ENCODE results near the gene CCDC107. TPM values are rescaled to one million over a fixed set of nuclear protein-coding genes. Genes with fewer than 3 reads are reported as not detected.

The CCDC107 gene
- total RNA-seq, 5 donors from 2014 or later (not counting 1 experiment from before 2014, with no cell fraction given) = 17.7 to 29.8 (median 27.5) TPM

DNA sequence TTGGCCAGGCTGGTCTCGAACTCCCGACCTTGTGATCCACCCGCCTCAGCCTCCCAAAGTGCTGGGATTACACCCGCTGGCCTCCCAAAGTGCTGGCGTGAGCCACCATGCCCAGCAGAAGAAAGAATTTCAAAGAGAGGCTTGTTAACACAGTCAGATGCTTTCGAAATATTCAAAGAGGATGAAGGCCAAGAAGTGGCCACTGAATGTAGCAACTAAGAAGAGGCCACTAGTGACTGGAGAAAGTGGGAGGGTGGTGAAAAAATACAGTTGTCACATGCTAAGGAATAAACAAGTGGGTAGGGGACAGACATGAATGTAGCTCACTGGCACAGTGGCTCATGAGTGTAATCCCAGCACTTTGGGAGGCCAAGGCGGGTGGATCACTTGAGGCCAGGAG, 44.6 kb downstream of the CCDC107 start:
- WGBS (ENCODE audit: insufficient coverage) = 100% methylated on average over 7 of the region's 7 CpGs
- DNase-seq (no peak), ATAC-seq (replicated peaks in 1 of 4) (no peak)
- no peaks in the 10 kb centered on the region for H3K9me3 ChIP-seq
- H3K4me1 ChIP-seq (ENCODE audit: control insufficient read depth in 1 of 2, extremely low read depth in 1 of 2, insufficient read depth in 2 of 2, low read length in 2 of 2) = no peaks in the 10 kb centered on the region
- Mint-ChIP-seq H3K4me1 (peaks cover 0 to 4% (median 0%) of the 10 kb centered on the region in 3 donors), H3K27ac (no peak overlapping the region), H3K27me3 (no peaks in the 10 kb centered on the region), H3K36me3 (peaks cover 49% of the 10 kb centered on the region), H3K4me3 (no peak overlapping the region), H3K9me3 (no peaks in the 10 kb centered on the region)
- H3K27me3 ChIP-seq (replicated peaks in 1 of 2; ENCODE audit: control insufficient read depth in 2 of 2, extremely low read depth in 1 of 2, insufficient read depth in 2 of 2, low read length in 1 of 2) = no peaks in the 10 kb centered on the region
- ChIA-PET CTCF (interaction anchor here in 1 of 2 donors (0.6 kb wide), 1 partner anchor 633 kb away, joined by 4 read pairs; no protein-coding TSS in a partner anchor), POLR2A (no interaction called here)
- H3K27ac ChIP-seq (ENCODE audit: low read length) = no peak overlapping the region
- H3K4me3 ChIP-seq (ENCODE audit: control insufficient read depth in 1 of 2, extremely low read depth in 1 of 2, low read length in 1 of 2) = no peak overlapping the region
- peaks cover 55 to 100% of the 10 kb centered on the region in 2 donors for H3K36me3 ChIP-seq (ENCODE audit: control insufficient read depth in 2 of 2, extremely low read depth in 1 of 2, insufficient read depth in 1 of 2, low read length in 1 of 2)

GRCh38 chr9:35703906-35704672, 46.0 kb downstream of the CCDC107 start:
- Mint-ChIP-seq H3K4me1 (peaks cover 0 to 4% (median 0%) of the 10 kb centered on the region in 3 donors), H3K4me3 (no peak overlapping the region), H3K36me3 (peaks cover 51% of the 10 kb centered on the region), H3K27me3 (no peaks in the 10 kb centered on the region), H3K9me3 (no peaks in the 10 kb centered on the region), H3K27ac (no peak overlapping the region)
- no peaks in the 10 kb centered on the region for H3K4me1 ChIP-seq (ENCODE audit: control insufficient read depth in 1 of 2, extremely low read depth in 1 of 2, insufficient read depth in 2 of 2, low read length in 2 of 2)
- H3K9me3 ChIP-seq = no peaks in the 10 kb centered on the region
- H3K27ac ChIP-seq (ENCODE audit: low read length) = no peak overlapping the region
- peaks cover 45 to 100% of the 10 kb centered on the region in 2 donors for H3K36me3 ChIP-seq (ENCODE audit: control insufficient read depth in 2 of 2, extremely low read depth in 1 of 2, insufficient read depth in 1 of 2, low read length in 1 of 2)
- ATAC-seq (replicated peaks in 1 of 4) = no peak
- ChIA-PET POLR2A (no interaction called here), CTCF (no interaction called here)
- 97% methylated on average over 26 of the region's 26 CpGs for WGBS (ENCODE audit: insufficient coverage)
- no peak for DNase-seq
- H3K27me3 ChIP-seq (replicated peaks in 1 of 2; ENCODE audit: control insufficient read depth in 2 of 2, extremely low read depth in 1 of 2, insufficient read depth in 2 of 2, low read length in 1 of 2) = no peaks in the 10 kb centered on the region
- no peak overlapping the region for H3K4me3 ChIP-seq (ENCODE audit: control insufficient read depth in 1 of 2, extremely low read depth in 1 of 2, low read length in 1 of 2)

- peaks cover 0 to 4% (median 0%) of the 10 kb centered on the region in 3 donors for H3K4me1 Mint-ChIP-seq
- no peak for ATAC-seq (replicated peaks in 1 of 4)
- WGBS (ENCODE audit: insufficient coverage) = 91% methylated on average over 7 of the region's 8 CpGs
- Histone ChIP-seq H3K36me3 (ENCODE audit: control insufficient read depth in 2 of 2, extremely low read depth in 1 of 2, insufficient read depth in 1 of 2, low read length in 1 of 2) (peaks cover 34 to 96% of the 10 kb centered on the region in 2 donors), H3K9me3 (no peaks in the 10 kb centered on the region), H3K27me3 (replicated peaks in 1 of 2; ENCODE audit: control insufficient read depth in 2 of 2, extremely low read depth in 1 of 2, insufficient read depth in 2 of 2, low read length in 1 of 2) (no peaks in the 10 kb centered on the region), H3K4me1 (ENCODE audit: control insufficient read depth in 1 of 2, extremely low read depth in 1 of 2, insufficient read depth in 2 of 2, low read length in 2 of 2) (no peaks in the 10 kb centered on the region), H3K4me3 (ENCODE audit: control insufficient read depth in 1 of 2, extremely low read depth in 1 of 2, low read length in 1 of 2) (no peak overlapping the region), H3K27ac (ENCODE audit: low read length) (no peak overlapping the region)
- H3K9me3 Mint-ChIP-seq = no peaks in the 10 kb centered on the region
- POLR2A ChIA-PET = interaction anchor here in 1 of 2 donors (0.6 kb wide), 1 partner anchor 1633 kb away, joined by 7 read pairs; no protein-coding TSS in a partner anchor
- peak overlapping the region in 1 of 2 donors; percentile 39 for H3K27ac Mint-ChIP-seq
- CTCF ChIA-PET = interaction anchor here in 1 of 2 donors (1.1 to 1.4 kb wide), 2 partner anchors 9 to 22 kb away, joined by 3 to 4 read pairs; no protein-coding TSS in a partner anchor
- H3K36me3 Mint-ChIP-seq = peaks cover 57% of the 10 kb centered on the region
- no peak overlapping the region for H3K4me3 Mint-ChIP-seq
- no peak for DNase-seq
- no peaks in the 10 kb centered on the region for H3K27me3 Mint-ChIP-seq
Measured at GRCh38 chr9:35705372-35705771, 47.3 kb downstream of the CCDC107 start.

GRCh38 chr9:35705836-35706430, 47.8 kb downstream of the CCDC107 start:
- Mint-ChIP-seq H3K9me3 (no peaks in the 10 kb centered on the region), H3K36me3 (peaks cover 62% of the 10 kb centered on the region), H3K27me3 (no peaks in the 10 kb centered on the region), H3K4me1 (peaks cover 0 to 4% (median 0%) of the 10 kb centered on the region in 3 donors), H3K27ac (peak overlapping the region in 1 of 2 donors; percentile 39), H3K4me3 (no peak overlapping the region)
- ChIA-PET CTCF (interaction anchor here (1.1 to 2.6 kb wide), 3 partner anchors 9 to 21 kb away, joined by 3 to 6 read pairs (median 4); no protein-coding TSS in a partner anchor), POLR2A (no interaction called here)
- Histone ChIP-seq H3K27me3 (replicated peaks in 1 of 2; ENCODE audit: control insufficient read depth in 2 of 2, extremely low read depth in 1 of 2, insufficient read depth in 2 of 2, low read length in 1 of 2) (no peaks in the 10 kb centered on the region), H3K9me3 (no peaks in the 10 kb centered on the region), H3K27ac (ENCODE audit: low read length) (no peak overlapping the region), H3K4me1 (ENCODE audit: control insufficient read depth in 1 of 2, extremely low read depth in 1 of 2, insufficient read depth in 2 of 2, low read length in 2 of 2) (no peaks in the 10 kb centered on the region), H3K4me3 (ENCODE audit: control insufficient read depth in 1 of 2, extremely low read depth in 1 of 2, low read length in 1 of 2) (no peak overlapping the region), H3K36me3 (ENCODE audit: control insufficient read depth in 2 of 2, extremely low read depth in 1 of 2, insufficient read depth in 1 of 2, low read length in 1 of 2) (peaks cover 36 to 96% of the 10 kb centered on the region in 2 donors)
- ATAC-seq (replicated peaks in 1 of 4) (no peak), DNase-seq (no peak)
- WGBS (ENCODE audit: insufficient coverage) = 96% methylated on average over 5 of the region's 7 CpGs

DNA sequence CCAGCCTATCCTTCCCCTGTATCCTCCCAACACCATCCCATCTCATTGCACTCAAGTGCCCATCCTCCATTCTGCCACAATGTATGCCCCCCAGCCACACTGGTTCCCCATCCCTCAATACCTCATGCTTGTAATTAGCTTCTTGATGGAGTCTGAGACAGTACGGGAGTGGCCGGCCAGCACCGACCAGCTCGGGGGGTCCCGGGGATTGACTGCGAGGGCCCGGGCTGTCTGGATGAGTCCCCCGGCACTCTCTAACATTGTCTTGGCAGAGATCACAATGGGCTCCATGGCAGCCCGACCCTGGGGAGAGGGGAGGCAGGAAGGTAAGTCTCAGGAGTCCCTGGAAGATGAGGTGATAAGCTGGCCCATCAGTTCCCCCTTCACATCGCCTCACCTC, 48.9 kb downstream of the CCDC107 start:
- H3K27ac Mint-ChIP-seq = peak overlapping the region in 1 of 2 donors; percentile 72
- no peak for ATAC-seq (replicated peaks in 1 of 4)
- no peaks in the 10 kb centered on the region for H3K27me3 Mint-ChIP-seq
- Histone ChIP-seq H3K27me3 (replicated peaks in 1 of 2; ENCODE audit: control insufficient read depth in 2 of 2, extremely low read depth in 1 of 2, insufficient read depth in 2 of 2, low read length in 1 of 2) (no peaks in the 10 kb centered on the region), H3K4me3 (ENCODE audit: control insufficient read depth in 1 of 2, extremely low read depth in 1 of 2, low read length in 1 of 2) (no peak overlapping the region), H3K4me1 (ENCODE audit: control insufficient read depth in 1 of 2, extremely low read depth in 1 of 2, insufficient read depth in 2 of 2, low read length in 2 of 2) (no peaks in the 10 kb centered on the region), H3K36me3 (ENCODE audit: control insufficient read depth in 2 of 2, extremely low read depth in 1 of 2, insufficient read depth in 1 of 2, low read length in 1 of 2) (peaks cover 35 to 96% of the 10 kb centered on the region in 2 donors), H3K9me3 (no peaks in the 10 kb centered on the region), H3K27ac (ENCODE audit: low read length) (no peak overlapping the region)
- H3K9me3 Mint-ChIP-seq = no peaks in the 10 kb centered on the region
- WGBS (ENCODE audit: insufficient coverage) = 99% methylated on average over 9 of the region's 10 CpGs
- H3K4me1 Mint-ChIP-seq = peaks cover 0 to 4% (median 0%) of the 10 kb centered on the region in 3 donors
- ChIA-PET POLR2A (interaction anchor here in 1 of 2 donors (0.8 kb wide), 1 partner anchor 10 kb away, joined by 3 read pairs; no protein-coding TSS in a partner anchor), CTCF (interaction anchor here (0.5 to 2.6 kb wide), 3 partner anchors 10 to 74 kb away, joined by 3 to 6 read pairs (median 4); no protein-coding TSS in a partner anchor)
- no peak for DNase-seq
- peaks cover 68% of the 10 kb centered on the region for H3K36me3 Mint-ChIP-seq
- no peak overlapping the region for H3K4me3 Mint-ChIP-seq

GRCh38 chr9:35708146-35708545, 50.1 kb downstream of the CCDC107 start:
- ChIA-PET POLR2A (no interaction called here), CTCF (interaction anchor here in 1 of 2 donors (2.6 kb wide), 1 partner anchor 11 kb away, joined by 6 read pairs; no protein-coding TSS in a partner anchor)
- Histone ChIP-seq H3K27ac (ENCODE audit: low read length) (no peak overlapping the region), H3K27me3 (replicated peaks in 1 of 2; ENCODE audit: control insufficient read depth in 2 of 2, extremely low read depth in 1 of 2, insufficient read depth in 2 of 2, low read length in 1 of 2) (no peaks in the 10 kb centered on the region), H3K4me3 (ENCODE audit: control insufficient read depth in 1 of 2, extremely low read depth in 1 of 2, low read length in 1 of 2) (no peak overlapping the region), H3K36me3 (ENCODE audit: control insufficient read depth in 2 of 2, extremely low read depth in 1 of 2, insufficient read depth in 1 of 2, low read length in 1 of 2) (peaks cover 33 to 94% of the 10 kb centered on the region in 2 donors), H3K4me1 (ENCODE audit: control insufficient read depth in 1 of 2, extremely low read depth in 1 of 2, insufficient read depth in 2 of 2, low read length in 2 of 2) (no peaks in the 10 kb centered on the region), H3K9me3 (no peaks in the 10 kb centered on the region)
- WGBS (ENCODE audit: insufficient coverage) = 94% methylated on average over 4 of the region's 4 CpGs
- H3K4me3 Mint-ChIP-seq = no peak overlapping the region
- peaks cover 70% of the 10 kb centered on the region for H3K36me3 Mint-ChIP-seq
- DNase-seq (no peak), ATAC-seq (replicated peaks in 1 of 4) (no peak)
- H3K27ac Mint-ChIP-seq = peak overlapping the region; percentile 44 to 72
- H3K9me3 Mint-ChIP-seq = no peaks in the 10 kb centered on the region
- H3K27me3 Mint-ChIP-seq = no peaks in the 10 kb centered on the region
- H3K4me1 Mint-ChIP-seq = peaks cover 0 to 4% (median 0%) of the 10 kb centered on the region in 3 donors

Data from T-cell (primary cell).